ENCODE measurements around the gene MLH1.

MLH1 gene

GRCh38 chr3:36964817-36965216 is 28.5 kb upstream of the MLH1 start:
- no peak for TF ChIP-seq FOXP2 (optimal IDR thresholded peaks at IDR 0.05; ENCODE audit: borderline replicate concordance, extremely low read depth, extremely low read length, insufficient read depth)
- no peak for TF ChIP-seq POLR2AphosphoS5 (IDR thresholded peaks at IDR 0.05; ENCODE audit: low read depth, low read length)
- TF ChIP-seq, protein P1, sequence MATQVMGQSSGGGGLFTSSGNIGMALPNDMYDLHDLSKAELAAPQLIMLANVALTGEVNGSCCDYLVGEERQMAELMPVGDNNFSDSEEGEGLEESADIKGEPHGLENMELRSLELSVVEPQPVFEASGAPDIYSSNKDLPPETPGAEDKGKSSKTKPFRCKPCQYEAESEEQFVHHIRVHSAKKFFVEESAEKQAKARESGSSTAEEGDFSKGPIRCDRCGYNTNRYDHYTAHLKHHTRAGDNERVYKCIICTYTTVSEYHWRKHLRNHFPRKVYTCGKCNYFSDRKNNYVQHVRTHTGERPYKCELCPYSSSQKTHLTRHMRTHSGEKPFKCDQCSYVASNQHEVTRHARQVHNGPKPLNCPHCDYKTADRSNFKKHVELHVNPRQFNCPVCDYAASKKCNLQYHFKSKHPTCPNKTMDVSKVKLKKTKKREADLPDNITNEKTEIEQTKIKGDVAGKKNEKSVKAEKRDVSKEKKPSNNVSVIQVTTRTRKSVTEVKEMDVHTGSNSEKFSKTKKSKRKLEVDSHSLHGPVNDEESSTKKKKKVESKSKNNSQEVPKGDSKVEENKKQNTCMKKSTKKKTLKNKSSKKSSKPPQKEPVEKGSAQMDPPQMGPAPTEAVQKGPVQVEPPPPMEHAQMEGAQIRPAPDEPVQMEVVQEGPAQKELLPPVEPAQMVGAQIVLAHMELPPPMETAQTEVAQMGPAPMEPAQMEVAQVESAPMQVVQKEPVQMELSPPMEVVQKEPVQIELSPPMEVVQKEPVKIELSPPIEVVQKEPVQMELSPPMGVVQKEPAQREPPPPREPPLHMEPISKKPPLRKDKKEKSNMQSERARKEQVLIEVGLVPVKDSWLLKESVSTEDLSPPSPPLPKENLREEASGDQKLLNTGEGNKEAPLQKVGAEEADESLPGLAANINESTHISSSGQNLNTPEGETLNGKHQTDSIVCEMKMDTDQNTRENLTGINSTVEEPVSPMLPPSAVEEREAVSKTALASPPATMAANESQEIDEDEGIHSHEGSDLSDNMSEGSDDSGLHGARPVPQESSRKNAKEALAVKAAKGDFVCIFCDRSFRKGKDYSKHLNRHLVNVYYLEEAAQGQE (IDR thresholded peaks at IDR 0.05; ENCODE audit: insufficient read depth in 1 of 2, low read depth in 2 of 2, low read length in 2 of 2) = no peak
- no peak for TF ChIP-seq TAF1 (IDR thresholded peaks at IDR 0.05; ENCODE audit: borderline replicate concordance, insufficient read depth, low read length)
- no peak for TF ChIP-seq SIN3A (IDR thresholded peaks at IDR 0.05; ENCODE audit: borderline replicate concordance, insufficient read depth, low read length)

GRCh38 chr3:36965440-36965839 is 27.9 kb upstream of the MLH1 start:
- TF ChIP-seq TAF1 (IDR thresholded peaks at IDR 0.05; ENCODE audit: borderline replicate concordance, insufficient read depth, low read length) (no peak), POLR2AphosphoS5 (IDR thresholded peaks at IDR 0.05; ENCODE audit: low read depth, low read length) (no peak), SIN3A (IDR thresholded peaks at IDR 0.05; ENCODE audit: borderline replicate concordance, insufficient read depth, low read length) (no peak), FOXP2 (optimal IDR thresholded peaks at IDR 0.05; ENCODE audit: borderline replicate concordance, extremely low read depth, extremely low read length, insufficient read depth) (no peak)
- TF ChIP-seq, protein P1 (IDR thresholded peaks at IDR 0.05; ENCODE audit: insufficient read depth in 1 of 2, low read depth in 2 of 2, low read length in 2 of 2) = no peak

DNA sequence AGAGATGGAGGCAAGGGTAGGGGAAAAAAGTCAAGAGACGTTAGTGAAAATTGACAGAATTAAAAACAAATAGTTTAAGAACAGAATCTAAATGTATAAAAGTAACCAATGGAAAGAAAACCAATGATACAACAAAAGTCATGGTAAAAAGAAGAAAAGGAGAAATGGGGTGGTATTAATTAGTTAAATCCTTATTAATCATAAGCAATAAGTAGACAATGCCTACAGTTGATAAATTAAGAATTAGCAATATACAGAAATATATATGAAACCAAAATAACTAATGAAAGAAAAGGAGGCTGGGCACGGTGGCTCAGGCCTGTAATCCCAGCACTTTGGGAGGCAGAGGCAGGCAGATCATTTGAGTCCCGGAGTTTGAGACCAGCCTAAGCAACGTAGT is 24.2 kb upstream of the MLH1 start:
- no peak for TF ChIP-seq SIN3A (IDR thresholded peaks at IDR 0.05; ENCODE audit: borderline replicate concordance, insufficient read depth, low read length)
- no peak for TF ChIP-seq TAF1 (IDR thresholded peaks at IDR 0.05; ENCODE audit: borderline replicate concordance, insufficient read depth, low read length)
- TF ChIP-seq, protein P1 (IDR thresholded peaks at IDR 0.05; ENCODE audit: insufficient read depth in 1 of 2, low read depth in 2 of 2, low read length in 2 of 2) = no peak
- no peak for TF ChIP-seq POLR2AphosphoS5 (IDR thresholded peaks at IDR 0.05; ENCODE audit: low read depth, low read length)
- no peak for TF ChIP-seq FOXP2 (optimal IDR thresholded peaks at IDR 0.05; ENCODE audit: borderline replicate concordance, extremely low read depth, extremely low read length, insufficient read depth)

GRCh38 chr3:36969540-36970432 is 23.5 kb upstream of the MLH1 start:
- TF ChIP-seq, protein P1 (IDR thresholded peaks at IDR 0.05; ENCODE audit: insufficient read depth in 1 of 2, low read depth in 2 of 2, low read length in 2 of 2) = no peak
- no peak for TF ChIP-seq TAF1 (IDR thresholded peaks at IDR 0.05; ENCODE audit: borderline replicate concordance, insufficient read depth, low read length)
- TF ChIP-seq SIN3A (IDR thresholded peaks at IDR 0.05; ENCODE audit: borderline replicate concordance, insufficient read depth, low read length) = no peak
- no peak for TF ChIP-seq FOXP2 (optimal IDR thresholded peaks at IDR 0.05; ENCODE audit: borderline replicate concordance, extremely low read depth, extremely low read length, insufficient read depth)
- TF ChIP-seq POLR2AphosphoS5 (IDR thresholded peaks at IDR 0.05; ENCODE audit: low read depth, low read length) = no peak
